ENCODE measurements around the gene NUP85. TPM values are rescaled to one million over a fixed set of nuclear protein-coding genes. Genes with fewer than 3 reads are reported as not detected.
A peak's percentile ranks its signal among the peaks of the same experiment; 100 is the strongest.

The NUP85 gene
- total RNA-seq, 1 experiment from 2014 or later: 164 TPM

DNA sequence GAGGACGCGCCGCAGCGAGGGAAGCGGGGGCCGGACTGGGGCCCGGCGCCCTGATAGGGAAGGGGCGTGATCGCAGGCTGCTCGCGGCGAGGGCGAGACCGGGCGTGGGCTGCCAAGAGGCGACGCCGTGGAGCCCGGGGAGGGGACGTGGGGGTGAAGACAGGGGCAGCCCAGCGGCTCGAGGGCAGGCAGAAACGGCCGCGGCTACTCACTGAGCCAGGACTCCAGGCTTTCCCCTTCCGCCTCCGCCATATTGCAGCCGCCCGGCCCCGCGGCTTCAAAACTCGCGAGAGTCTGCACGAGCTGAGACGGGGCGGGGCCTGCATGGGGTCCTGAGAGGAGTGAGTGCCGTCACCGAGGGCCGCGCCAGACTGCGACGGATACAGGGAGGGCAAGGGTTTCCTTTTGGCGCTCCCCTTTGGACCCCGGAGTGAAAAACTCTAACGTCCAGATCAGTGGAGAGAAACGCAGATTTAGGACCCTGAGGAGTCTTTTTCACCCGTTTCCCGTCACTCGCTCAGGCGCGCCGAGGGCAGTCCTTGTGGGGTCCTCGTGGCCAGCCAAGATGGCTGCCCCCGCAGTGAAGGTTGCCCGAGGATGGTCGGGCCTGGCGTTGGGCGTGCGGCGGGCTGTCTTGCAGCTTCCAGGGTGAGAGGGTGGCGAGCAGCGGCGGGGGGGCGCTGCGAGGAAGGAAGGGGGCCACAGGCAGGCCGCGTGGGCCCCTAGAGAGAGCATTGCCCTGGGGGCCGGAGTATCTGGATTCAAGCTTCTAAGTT lies 56.0 kb downstream of the NUP85 start, which contains the start of the genes GGA3 and MRPS7 (continued):
- no peak for TF ChIP-seq EZH2phosphoT487 (IDR thresholded peaks at IDR 0.05; ENCODE audit: borderline replicate concordance)

DNA sequence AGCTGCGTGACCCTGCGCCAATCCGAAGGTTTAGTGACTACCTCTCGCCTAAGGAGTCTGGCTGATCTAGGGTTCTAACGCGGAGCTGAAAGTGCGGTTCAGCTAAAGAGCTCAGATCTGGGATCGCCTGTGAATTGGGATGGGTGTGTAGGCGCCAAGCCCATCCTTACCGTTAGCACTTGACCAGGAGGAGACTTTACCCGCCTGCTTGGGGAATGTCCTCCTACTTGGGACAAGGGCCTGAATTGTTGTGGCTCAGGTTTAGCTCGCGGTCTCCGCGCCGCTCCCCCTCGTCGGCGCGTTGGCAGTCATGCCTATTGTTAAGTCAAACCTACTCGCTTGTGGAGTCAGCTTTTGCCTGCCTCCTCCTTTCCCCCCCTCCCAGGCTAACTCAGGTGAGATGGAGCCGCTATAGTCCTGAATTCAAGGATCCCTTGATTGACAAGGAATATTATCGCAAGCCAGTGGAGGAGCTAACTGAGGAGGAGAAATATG lies 56.7 kb downstream of the NUP85 start:
- POLR2A ChIA-PET: interaction anchor here (0.6 to 3.1 kb wide), 8 partner anchors 8 to 148 kb away, joined by 3 to 29 read pairs (median 4); partner anchors contain the start of genes GRB2, MIF4GD, NUP85 and SLC25A19

DNA sequence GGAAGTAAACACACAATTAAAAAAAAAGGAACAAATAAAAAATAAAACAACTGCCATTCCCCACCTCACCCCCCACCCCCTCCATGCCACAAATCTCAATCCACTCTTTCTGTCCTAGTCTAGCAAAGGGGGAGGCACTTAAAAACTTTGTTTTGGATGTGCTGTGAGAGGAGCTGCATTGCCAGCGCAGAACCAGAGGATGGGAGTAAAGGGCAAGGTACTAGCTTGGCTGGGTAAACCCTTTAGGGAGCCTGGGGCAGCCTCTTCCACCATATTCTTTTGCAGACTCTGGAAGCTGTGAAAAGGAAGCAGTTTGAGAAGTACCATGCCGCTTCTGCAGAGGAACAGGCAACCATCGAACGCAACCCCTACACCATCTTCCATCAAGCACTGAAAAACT lies 57.6 kb downstream of the NUP85 start:
- ChIA-PET CTCF (interaction anchor here (1.0 to 5.8 kb wide), 5 partner anchors 7 to 149 kb away, joined by 3 to 42 read pairs (median 4); partner anchors contain the start of genes GRB2, MIF4GD and SLC25A19), POLR2A (interaction anchor here (0.7 to 2.6 kb wide), 2 partner anchors 26 to 436 kb away, joined by 3 to 13 read pairs; partner anchors contain the start of gene SLC25A19), RAD21 (ENCODE audit: low non-redundant PET in 1 of 2, low total read pairs in 2 of 2, uncharacterized antibody in 2 of 2, unreplicated experiment in 2 of 2) (interaction anchor here in 1 of 2 experiments (0.8 to 1.2 kb wide), 3 partner anchors 8 to 149 kb away, joined by 3 to 5 read pairs (median 3); partner anchors contain the start of genes GRB2 and MIF4GD)
- no peak overlapping the region for H2AFZ ChIP-seq (ENCODE audit: low read depth, low read length, poor library complexity, severe bottlenecking)
- no peak overlapping the region for H3K27ac ChIP-seq (ENCODE audit: low read depth, low read length)
- no peaks in the 10 kb centered on the region for H3K9me3 ChIP-seq (ENCODE audit: control insufficient read depth in 1 of 2, insufficient read depth in 1 of 2, low read depth in 1 of 2, low read length in 2 of 2)
- H3K9ac ChIP-seq (ENCODE audit: low read length): peak overlapping the region; percentile 92
- intact Hi-C loops (cut with micrococcal nuclease): loop anchor here (10.0 kb wide), 1 partner anchor 148 kb away; no protein-coding TSS in a partner anchor
- H3K4me1 ChIP-seq (ENCODE audit: control insufficient read depth in 1 of 2, insufficient read depth in 2 of 2, low read length in 2 of 2): peaks cover 17 to 35% of the 10 kb centered on the region in 2 experiments
- peaks cover 18 to 39% of the 10 kb centered on the region in 2 experiments; a peak in 3 of 4 replicates for H3K36me3 ChIP-seq (ENCODE audit: control insufficient read depth in 1 of 2, insufficient read depth in 2 of 2, low read length in 2 of 2)
- DNase-seq (ENCODE audit: low read depth, low spot score) (no peak), ATAC-seq (no peak)
- H3K4me3 ChIP-seq (replicated peaks in 1 of 2; ENCODE audit: low read depth in 1 of 2, low read length in 2 of 2): peak overlapping the region; percentile 83 to 97
- no peaks in the 10 kb centered on the region for H3K9me2 ChIP-seq (ENCODE audit: insufficient read depth)
- H4K20me1 ChIP-seq (ENCODE audit: insufficient read depth): no peaks in the 10 kb centered on the region
- H3K79me2 ChIP-seq (ENCODE audit: insufficient read depth, low read length): peaks cover 61% of the 10 kb centered on the region
- BruUV-seq (replicated peaks): no TSS peak
- H3K4me2 ChIP-seq (ENCODE audit: low read length): peak overlapping the region; percentile 97
- no peaks in the 10 kb centered on the region for H3K27me3 ChIP-seq (ENCODE audit: insufficient read depth, low read length)
- TF ChIP-seq FOSL1 (IDR thresholded peaks at IDR 0.05; ENCODE audit: low read depth): no peak
- TF ChIP-seq TCF7L2 (IDR thresholded peaks at IDR 0.05; ENCODE audit: borderline replicate concordance, extremely low read depth, insufficient read depth, insufficient read length): no peak
- TF ChIP-seq EZH2 (IDR thresholded peaks at IDR 0.05): no peak
- TF ChIP-seq, protein P1, sequence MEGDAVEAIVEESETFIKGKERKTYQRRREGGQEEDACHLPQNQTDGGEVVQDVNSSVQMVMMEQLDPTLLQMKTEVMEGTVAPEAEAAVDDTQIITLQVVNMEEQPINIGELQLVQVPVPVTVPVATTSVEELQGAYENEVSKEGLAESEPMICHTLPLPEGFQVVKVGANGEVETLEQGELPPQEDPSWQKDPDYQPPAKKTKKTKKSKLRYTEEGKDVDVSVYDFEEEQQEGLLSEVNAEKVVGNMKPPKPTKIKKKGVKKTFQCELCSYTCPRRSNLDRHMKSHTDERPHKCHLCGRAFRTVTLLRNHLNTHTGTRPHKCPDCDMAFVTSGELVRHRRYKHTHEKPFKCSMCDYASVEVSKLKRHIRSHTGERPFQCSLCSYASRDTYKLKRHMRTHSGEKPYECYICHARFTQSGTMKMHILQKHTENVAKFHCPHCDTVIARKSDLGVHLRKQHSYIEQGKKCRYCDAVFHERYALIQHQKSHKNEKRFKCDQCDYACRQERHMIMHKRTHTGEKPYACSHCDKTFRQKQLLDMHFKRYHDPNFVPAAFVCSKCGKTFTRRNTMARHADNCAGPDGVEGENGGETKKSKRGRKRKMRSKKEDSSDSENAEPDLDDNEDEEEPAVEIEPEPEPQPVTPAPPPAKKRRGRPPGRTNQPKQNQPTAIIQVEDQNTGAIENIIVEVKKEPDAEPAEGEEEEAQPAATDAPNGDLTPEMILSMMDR (IDR thresholded peaks at IDR 0.05 in 2 of 3, conservative IDR thresholded peaks at IDR 0.05 in 1 of 3; ENCODE audit: borderline replicate concordance in 1 of 3, insufficient read depth in 1 of 3, low read depth in 2 of 3, low read length in 2 of 3): peak in 2 of 3 experiments; percentile 20 to 38; a peak in 3 of 6 replicates
- no peak for TF ChIP-seq POLR2AphosphoS5 (IDR thresholded peaks at IDR 0.05; ENCODE audit: low read depth, low read length)
- no peak for TF ChIP-seq CEBPB (IDR thresholded peaks at IDR 0.05; ENCODE audit: low read depth)
- TF ChIP-seq ATF3 (IDR thresholded peaks at IDR 0.05): no peak
- TF ChIP-seq YY1 (IDR thresholded peaks at IDR 0.05; ENCODE audit: extremely low read depth, insufficient replicate concordance, low read depth, low read length): no peak
- TF ChIP-seq ELF1 (IDR thresholded peaks at IDR 0.05; ENCODE audit: borderline replicate concordance, low read depth): no peak
- TF ChIP-seq RAD21 (IDR thresholded peaks at IDR 0.05; ENCODE audit: low read depth): peak; percentile 21; the same call in 1 of the 2 replicates

More for the DNA sequence above, 56.7 kb downstream of the NUP85 start:
- Histone ChIP-seq H3K9me2 (ENCODE audit: insufficient read depth) (no peaks in the 10 kb centered on the region), H3K4me2 (ENCODE audit: low read length) (peak overlapping the region; percentile 97), H3K36me3 (ENCODE audit: control insufficient read depth in 1 of 2, insufficient read depth in 2 of 2, low read length in 2 of 2) (peaks cover 18 to 39% of the 10 kb centered on the region in 2 experiments; a peak in 3 of 4 replicates), H3K9ac (ENCODE audit: low read length) (peak overlapping the region; percentile 92), H3K79me2 (ENCODE audit: insufficient read depth, low read length) (peaks cover 66% of the 10 kb centered on the region), H3K4me1 (ENCODE audit: control insufficient read depth in 1 of 2, insufficient read depth in 2 of 2, low read length in 2 of 2) (peaks cover 17 to 26% of the 10 kb centered on the region in 2 experiments), H3K4me3 (replicated peaks in 1 of 2; ENCODE audit: low read depth in 1 of 2, low read length in 2 of 2) (peak overlapping the region; percentile 83 to 97), H3K27me3 (ENCODE audit: insufficient read depth, low read length) (no peaks in the 10 kb centered on the region), H2AFZ (ENCODE audit: low read depth, low read length, poor library complexity, severe bottlenecking) (no peak overlapping the region), H4K20me1 (ENCODE audit: insufficient read depth) (no peaks in the 10 kb centered on the region), H3K27ac (ENCODE audit: low read depth, low read length) (peak overlapping the region; percentile 80), H3K9me3 (ENCODE audit: control insufficient read depth in 1 of 2, insufficient read depth in 1 of 2, low read depth in 1 of 2, low read length in 2 of 2) (no peaks in the 10 kb centered on the region)
- ATAC-seq (peak; percentile 28; the same call in 1 of the 2 replicates), DNase-seq (ENCODE audit: low read depth, low spot score) (no peak)
- ChIA-PET CTCF (interaction anchor here (1.0 to 5.8 kb wide), 8 partner anchors 8 to 254 kb away, joined by 3 to 42 read pairs (median 4); partner anchors contain the start of genes GRB2, MIF4GD, SLC25A19 and TSEN54), RAD21 (ENCODE audit: low non-redundant PET in 1 of 2, low total read pairs in 2 of 2, uncharacterized antibody in 2 of 2, unreplicated experiment in 2 of 2) (interaction anchor here in 1 of 2 experiments (0.8 to 1.2 kb wide), 2 partner anchors 9 to 150 kb away, joined by 3 to 5 read pairs; partner anchors contain the start of gene MIF4GD)
- BruUV-seq (replicated peaks): TSS peak; percentile 61
- no peak for TF ChIP-seq POLR2AphosphoS5 (IDR thresholded peaks at IDR 0.05; ENCODE audit: low read depth, low read length)
- peak; percentile 60 for TF ChIP-seq ZFX (IDR thresholded peaks at IDR 0.05)
- no peak for TF ChIP-seq YY1 (IDR thresholded peaks at IDR 0.05; ENCODE audit: extremely low read depth, insufficient replicate concordance, low read depth, low read length)
- no peak for TF ChIP-seq CEBPB (IDR thresholded peaks at IDR 0.05; ENCODE audit: low read depth)
- intact Hi-C loops (cut with micrococcal nuclease): loop anchor here (10.0 kb wide), 1 partner anchor 147 kb away; no protein-coding TSS in a partner anchor
